HS-27A (cell line): Measurements from ENCODE around the gene GLYAT.

Source experiments
- DNase-seq: peaks from one replicate; pipeline ENCODE4 v3.0.0-alpha.2; 2012; ENCODE audit warnings: low read depth, missing footprints

Gene GLYAT, protein sequence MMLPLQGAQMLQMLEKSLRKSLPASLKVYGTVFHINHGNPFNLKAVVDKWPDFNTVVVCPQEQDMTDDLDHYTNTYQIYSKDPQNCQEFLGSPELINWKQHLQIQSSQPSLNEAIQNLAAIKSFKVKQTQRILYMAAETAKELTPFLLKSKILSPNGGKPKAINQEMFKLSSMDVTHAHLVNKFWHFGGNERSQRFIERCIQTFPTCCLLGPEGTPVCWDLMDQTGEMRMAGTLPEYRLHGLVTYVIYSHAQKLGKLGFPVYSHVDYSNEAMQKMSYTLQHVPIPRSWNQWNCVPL

DNA sequence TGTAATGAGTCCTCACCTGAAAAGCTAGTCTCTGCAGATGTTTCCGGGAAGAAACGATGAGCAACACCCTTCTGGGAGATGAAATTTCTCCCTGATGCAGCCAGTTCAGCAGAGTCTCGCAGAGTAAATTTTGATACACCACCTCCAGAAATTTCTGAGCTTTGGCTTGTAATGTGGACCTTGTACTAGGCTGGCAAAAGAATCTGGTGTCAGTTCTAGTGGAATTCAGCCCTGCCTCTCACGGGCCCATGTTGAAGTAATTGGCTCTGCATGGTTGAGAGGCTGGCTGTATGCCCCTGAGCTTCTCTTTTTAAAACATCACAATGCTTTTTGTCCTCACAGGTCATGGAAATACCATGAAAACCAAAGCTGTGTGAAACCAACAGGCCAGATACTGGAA, at the start of gene GLYAT:
Gene GLYAT, minus strand, starts transcription at position 125 of the 400 bp plus-strand sequence. CDS start 7,447 bp downstream, outside the sequence.
- DNase-seq: no peak

DNA sequence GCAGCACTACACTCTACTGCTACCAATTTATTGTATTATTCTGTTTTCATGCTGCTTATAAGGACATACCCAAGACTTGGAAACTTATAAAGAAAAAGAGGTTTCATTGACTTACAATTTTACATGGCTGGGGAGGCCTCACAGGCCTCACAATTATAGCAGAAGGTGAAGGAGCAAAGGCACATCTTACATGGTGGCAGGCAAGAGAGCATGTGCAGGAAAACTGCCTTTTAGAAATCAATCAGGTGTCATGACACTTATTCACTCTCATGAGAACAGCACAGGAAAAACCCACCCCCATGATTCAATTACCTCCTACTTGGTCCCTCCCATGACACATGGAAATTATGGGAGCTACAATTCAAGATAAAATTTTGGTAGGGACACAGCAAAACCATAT, 49.6 kb upstream of the GLYAT start:
- DNase-seq: no peak

DNA sequence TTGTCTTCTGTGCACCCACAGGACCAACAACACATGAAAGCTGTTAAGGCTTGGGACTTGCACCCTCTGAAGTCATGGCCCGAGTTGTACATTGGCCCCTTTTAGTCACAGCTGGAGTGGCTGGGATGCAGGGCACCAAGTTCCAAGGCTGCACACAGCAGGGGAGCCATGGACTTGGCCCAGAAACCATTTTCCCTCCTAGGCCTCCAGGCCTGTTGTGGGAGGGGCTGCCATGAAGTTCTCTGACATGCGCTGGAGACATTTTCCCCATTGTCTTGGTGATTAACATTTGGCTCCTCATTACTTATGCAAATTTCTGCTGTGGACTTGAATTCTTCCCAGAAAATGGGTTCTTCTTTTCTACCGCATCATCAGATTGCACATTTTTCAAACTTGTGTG, 48.8 kb upstream of the GLYAT start:
- no peak for DNase-seq

DNA sequence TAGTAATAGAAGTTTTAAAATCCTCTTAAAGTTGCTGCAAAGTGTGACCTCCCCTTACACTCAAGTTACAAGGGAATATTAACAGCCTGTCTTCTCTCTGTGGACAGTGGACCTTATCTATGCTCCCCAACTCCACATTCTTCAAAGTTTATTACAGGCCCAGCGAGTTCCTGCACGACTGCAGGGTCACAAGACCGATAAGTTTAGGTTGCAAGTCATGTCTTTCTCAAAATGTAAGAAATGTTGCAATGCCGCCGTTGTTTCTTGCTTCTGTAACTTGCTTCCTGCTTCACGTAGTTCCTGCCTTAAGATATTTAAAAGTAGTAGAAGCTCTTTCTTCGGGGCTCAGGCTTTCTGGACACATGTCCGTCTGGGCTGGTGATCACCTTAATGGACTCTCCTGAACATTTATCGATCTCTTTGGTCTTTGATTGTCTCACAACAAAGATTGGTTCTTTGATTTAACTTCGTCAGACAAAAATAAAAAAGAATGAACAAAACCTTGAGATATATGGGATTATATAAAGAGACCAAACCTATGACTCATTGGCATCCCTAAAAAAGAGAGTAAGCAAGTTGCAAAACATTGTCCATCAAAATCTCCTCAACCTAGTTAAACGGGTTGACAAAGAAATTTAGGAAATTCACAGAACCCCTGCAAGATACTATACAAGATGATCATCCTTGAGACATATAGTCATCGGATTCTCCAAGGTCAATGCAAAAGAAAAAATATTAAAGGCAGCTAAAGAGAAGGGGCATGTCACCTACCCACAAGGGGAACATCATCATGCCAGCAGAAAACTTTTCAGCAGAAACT, 45.4 kb upstream of the GLYAT start:
- DNase-seq: no peak

DNA sequence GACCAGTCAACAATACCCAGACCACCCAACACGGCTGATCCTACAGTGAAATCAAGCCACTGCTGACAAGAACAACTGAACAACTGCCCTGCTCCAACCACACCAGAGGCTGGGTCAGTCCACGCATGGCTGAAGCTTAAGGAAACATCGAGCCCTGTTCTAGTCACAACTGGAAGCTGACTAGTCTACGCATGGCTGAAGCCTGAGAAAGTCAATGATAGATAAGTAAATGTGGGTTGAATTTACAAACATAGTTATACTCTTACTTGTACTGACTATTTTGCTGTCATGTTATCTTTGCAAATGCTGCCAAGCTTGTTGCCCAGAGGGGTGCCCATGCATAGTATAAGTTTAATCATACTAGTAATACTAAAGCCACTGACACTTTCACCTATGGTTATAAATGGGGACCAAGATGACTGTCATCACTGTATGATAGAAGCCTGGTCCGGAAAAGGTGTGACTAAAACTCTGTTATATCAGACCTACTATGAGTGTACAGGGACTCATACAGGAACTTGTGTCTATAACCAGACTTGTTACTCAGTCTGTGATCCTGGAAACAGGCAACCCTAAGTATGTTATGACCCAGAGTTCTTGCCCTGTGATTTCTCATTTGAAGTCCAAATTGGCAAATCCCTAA, 43.4 kb upstream of the GLYAT start:
- no peak for DNase-seq

DNA sequence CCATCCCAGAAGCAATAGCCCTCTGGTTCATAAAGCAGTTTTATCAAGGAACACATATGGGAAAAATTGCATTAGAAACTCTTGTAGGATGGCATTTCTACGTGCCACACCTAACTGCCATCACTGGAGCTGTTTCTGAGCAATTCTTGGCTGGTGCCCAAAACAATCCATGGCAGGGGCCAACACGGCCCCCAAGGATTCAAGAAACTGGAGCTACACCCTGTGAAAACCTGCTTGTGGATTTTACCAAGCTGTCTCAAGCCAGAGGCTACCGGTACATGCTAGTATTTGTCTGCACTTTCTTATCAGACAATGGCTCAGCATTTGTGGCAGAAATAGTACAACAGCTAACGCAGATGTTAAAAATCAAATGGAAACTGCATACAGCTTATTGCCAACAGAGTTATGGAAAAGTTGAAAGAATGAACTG, 42.4 kb upstream of the GLYAT start:
- no peak for DNase-seq

DNA sequence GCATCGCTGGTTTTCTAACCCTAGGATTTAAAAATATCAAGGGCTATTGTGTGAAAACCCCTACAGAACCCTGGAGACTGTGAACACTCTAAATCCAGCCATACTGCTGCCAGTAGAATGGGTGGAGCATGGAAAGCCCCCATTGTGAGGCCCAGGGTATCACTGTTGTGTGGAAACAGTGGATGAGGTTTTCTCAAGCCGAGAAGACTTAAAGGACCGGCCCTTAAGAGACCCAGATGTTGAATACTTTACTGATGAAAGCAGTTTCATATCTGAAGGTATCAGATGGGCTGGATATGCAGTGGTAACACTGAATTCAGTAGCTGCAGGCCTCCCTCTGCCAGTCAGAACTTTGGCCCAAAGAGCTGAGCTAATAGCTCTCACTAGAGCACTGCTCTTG, 41.6 kb upstream of the GLYAT start:
- DNase-seq: no peak

DNA sequence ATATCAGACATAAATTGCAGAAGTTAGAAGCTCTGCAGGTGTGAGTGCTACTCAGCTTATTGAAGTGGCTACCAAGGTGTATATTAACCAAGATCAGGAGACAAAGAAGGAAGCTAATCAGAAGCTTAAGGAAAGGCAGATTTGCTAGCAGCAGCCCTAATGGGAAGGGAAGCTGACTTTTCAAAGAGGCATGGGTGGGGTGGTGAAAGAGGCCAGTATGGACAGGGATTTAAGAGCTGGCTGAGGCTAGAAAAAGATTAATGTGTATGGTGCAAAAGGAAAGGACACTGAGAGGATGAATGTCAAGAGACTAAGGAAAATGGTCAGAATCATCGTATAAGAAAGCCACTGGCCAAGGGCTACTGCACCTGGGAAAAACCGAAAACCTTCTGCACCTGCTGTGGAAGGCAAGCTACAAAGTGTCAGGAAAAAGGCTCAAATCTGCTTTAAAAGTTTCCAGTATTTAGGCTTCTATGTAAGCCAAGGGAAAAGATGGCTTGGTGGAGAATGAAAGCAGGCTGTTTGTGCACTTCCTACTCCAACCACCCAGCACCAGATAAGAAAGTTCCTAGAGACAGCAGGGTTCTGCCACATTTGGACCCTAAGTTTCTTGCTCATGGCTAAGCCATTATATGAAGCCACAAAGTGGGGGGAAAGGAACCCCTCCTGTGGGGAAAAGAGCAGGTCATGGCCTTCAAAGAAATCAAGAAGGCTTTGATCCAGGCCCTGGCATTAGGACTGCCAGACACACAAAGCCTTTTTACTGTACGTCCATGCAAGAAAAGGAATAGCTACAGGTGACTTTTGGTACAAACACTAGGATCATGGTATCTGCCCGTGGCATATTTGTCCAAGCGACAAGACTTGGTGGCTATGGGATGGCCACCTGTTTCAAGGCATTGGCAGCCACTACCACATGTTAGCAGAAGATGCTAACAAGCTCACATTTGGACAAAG, 40.9 kb upstream of the GLYAT start:
- DNase-seq: no peak

DNA sequence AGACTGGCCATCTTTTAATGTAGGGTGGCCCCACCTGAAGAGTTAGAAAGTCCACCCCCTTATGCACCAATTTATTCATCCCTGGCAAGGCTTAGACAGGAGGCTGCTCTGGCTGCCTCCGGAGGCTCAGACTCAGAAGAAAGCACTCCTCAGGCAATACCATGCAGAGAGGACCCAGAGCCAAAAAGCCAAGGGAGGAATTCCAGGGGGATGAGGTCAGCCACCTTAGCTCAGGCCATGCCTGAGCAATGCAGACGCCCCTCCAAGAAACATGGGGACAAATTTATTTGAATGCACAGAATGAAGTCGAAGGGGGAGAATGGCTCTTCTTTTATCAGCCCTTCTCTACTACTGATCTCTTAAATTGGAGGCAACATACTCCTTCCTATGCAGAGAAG, 39.7 kb upstream of the GLYAT start:
- DNase-seq: no peak

DNA sequence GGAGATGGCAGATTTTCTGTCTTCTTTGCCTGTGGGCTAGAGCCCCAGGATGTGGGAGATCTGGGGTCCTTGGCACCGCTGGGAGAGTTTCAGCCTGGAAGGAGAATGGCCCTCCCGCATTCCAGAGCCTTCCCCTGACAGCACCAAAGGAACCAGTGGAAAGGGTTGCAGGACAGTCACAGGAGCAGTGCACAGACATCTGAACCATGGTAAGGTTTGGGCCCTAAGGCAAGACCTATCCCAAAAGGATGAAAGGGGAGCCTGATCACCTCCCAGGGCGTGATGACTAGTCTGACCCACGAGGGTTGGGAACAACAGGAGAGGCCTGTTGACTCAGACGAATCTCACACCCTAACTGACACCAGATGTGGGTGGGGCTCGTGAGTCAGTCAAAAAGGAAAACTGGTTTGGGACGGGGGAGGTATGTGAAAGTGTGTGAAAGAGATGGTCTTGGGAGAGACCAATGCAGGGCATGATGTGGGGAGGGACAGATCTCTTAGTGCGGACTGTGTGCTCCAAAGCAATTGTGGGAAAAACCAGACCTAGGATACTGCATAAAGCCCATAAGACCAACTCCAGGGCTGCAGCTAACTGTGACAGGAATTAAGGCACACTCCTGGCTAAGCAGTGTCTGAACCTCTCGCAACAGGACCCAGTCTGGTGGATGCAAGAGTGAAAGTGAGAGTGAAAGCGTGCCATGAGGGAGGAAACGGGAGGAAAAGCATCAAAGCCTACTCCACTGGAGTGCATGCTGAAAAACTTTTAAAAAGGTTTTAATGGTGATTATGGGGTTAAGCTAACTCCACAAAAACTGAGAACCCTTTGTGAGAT, 39.1 kb upstream of the GLYAT start:
- DNase-seq: peak; percentile 89

DNA sequence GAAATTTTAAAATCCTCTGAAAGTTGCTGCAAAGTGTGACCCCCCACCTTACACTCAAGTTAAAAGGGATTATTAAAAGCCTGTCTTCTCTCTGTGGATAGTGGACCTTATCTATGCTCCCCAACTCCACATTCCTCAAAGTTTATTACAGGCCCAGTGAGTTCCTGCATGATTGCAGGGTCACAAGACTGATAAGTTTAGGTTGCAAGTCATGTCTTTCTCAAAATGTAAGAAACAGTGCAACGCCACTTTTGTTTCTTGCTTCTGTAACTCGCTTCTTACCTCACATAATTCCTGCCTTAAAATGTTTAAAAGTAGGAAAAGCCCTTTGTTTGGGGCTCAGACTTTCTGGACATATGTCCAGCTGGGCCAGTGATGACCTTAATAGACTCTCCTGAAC, 38.4 kb upstream of the GLYAT start:
- no peak for DNase-seq

DNA sequence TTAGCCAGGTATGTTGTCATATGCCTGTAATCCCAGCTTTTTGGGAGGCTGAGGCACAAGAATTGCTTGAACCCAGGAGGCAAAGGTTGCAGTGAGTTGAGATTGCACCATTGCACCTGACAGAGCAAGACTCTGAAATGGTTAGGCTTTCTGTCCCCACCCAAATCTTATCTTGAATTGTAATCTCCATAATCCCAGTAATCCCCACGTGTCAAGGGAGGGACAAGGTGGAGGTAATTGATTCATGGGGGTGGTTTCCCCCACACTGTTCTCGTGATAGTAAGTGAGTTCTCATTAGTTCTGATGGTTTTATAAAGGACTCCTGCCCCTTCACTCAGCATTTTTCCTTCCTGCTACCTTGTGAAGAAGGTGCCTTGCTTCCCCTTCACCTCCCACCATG, 37.6 kb upstream of the GLYAT start:
- no peak for DNase-seq

DNA sequence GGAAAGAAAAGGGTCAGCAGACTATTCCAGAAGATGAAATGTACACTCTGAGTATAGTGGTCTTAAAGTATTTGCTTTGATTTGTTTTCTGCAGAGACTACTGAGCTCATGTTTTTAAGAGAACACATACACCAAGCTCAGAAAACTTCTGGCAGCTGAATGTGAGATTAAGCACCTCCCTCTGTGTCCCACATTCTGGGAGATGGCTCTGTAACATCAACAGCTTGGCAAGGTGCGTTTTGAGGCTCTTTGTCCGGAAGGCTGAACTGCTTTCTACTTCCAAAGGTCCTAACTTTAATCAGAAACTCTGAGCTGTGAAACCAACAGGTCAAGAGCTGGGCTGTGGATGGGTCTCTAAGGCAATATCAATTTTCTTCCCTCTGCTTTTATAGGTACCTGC, 36.4 kb upstream of the GLYAT start:
- DNase-seq: no peak

DNA sequence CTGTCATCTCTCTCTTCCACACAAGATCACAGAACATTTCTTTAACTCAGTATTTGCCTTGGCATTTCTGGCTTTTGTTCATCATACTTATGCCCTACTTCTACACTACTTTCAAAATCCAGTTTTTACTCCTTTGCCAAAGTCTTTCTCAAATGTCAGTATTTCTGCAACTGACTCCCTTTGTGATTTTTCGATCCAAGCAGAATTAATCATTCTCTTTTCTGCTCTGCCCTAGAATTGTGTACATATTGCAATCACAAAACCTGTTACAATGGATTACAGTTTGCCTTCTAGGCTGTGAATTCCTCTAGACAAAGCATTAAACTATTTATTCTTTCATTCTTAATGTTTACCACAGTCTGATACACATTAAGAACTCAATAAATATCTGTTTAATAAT, 33.3 kb upstream of the GLYAT start:
- no peak for DNase-seq

DNA sequence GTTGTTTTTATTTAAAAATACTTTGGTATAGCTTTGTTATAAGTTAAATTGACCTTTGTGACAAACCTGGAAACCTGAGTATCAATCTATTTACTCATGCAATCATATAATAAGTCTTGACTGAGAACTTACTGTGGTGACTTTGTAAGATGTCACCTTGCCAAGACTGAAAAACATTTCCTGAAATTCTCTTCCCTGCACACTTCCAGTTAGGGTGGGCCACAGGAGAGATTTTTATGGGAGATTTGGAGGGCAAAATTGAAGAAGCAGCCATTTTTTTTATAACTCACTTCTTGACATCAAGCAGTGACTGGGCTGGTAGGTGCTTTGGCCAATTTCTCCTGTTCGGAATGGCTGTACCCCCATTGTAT, 31.4 kb upstream of the GLYAT start:
- DNase-seq: no peak

DNA sequence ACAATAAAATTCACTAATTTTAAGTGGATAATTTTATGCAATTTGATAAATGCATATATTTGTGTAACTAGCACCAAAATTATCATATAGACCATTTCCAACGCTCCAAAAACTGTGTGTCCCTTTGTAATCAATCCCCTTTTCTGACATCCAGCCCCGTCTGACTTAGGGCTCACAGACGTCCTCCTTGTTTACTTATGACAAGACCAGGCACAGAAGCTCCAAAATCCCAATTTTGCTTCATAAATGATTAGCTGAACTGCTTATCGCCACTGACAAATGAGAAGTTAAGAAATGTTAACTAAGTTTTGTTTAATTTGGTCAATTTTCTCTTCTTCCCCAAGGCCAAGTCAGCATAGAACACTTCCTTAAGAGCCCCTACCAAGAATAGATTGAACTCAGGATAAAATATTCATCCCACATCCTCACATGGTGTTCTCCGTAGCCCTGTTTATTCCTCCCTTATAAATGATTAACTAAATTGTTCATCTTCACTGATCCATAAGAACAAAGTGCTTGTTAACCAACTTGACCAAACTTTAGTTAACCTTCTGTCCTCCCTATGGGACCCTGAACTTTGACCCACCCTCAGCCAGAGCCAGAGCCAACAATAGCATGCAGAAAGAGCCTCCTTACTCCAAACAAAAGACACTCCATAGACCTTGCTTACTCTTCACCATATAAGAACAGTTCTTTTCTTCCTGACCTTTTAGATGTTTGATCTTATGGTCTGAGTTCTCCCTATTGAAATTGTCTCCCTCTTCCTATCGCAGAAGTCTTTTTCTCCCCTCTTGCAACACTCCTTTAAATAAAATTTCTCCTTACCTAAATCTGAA, 30.8 kb upstream of the GLYAT start:
- DNase-seq: no peak

DNA sequence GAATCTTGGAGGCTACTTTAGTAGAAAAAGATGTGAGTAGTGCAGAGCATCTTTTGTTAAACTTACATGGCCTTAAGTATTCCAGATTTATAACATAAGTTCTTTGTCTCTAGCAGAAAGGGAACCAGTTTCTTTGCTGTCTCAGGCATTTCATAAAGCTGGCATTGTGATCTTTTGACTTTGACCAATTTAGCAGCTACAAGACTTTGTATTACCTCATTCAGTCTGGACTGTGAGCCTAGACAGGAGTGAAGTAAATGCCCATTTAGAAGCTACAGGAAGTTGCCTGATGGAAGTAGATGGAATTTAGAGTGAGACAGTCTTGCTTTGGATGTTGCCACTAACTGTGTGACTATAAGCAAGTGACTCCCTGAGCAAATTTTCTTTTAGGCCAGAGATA, 25.7 kb upstream of the GLYAT start:
- DNase-seq: no peak

DNA sequence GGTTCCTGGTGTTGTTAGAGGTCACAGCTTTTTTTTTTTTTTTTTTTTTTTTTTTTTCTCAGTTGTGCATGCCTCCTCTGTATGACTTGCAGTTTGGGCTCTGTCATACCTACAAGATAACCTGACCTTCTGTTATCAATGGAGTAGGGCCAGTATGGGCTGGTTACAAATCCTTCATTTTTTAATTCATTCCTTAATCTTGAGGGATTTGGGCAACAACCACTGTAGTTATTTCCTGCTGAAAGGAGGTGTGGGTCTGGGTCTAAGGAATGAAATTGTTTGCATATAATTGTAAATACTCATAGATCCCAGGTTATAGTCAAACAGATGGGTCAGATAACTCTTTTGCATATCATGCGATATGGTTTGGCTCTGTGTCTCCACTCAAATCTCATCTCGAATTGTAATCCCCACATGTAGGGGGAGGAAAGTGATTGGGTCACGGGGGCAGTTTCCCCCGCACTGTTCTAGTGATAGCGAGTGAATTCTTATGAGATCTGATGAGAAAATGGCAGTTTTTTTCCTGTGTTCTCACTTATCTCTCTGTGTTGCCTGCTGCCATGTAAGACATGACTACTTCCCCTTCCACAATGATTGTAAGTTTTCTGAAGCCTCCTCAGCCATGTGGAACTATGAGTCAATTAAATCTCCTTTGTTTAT, 14.1 kb upstream of the GLYAT start:
- peak; percentile 73 for DNase-seq

DNA sequence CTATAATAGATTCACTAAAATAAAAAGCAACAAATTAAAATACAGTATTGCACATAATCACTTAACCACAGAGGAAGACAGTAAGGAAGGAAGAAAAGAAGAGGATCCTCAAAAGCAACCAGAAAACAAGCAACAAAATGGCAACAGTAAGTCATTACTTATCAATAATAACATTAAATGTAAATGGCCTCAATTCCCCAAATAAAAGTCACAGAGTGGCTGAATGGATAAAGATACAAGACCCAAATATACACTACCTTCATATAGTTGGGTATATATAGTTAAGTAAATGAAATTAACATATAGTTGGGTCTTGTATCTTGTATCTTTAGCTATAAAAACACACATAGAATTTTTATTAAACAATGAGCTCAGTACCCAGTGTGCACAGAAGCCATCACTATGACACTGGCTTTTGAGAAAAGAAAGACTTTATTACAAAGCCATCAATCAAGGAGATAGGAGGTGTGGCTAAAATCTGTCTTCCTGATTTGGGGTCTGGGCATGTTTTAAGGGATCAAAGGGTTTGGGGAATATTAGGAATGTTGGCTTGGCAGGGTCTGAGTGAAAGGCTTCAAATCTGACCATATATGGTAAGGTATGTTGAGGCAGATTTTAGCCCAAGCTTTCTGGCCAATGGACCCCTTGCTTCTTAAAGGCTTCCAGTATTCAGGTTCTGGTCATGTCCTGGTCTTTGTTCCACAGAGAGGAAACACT, 13.4 kb upstream of the GLYAT start:
- DNase-seq: no peak
